Measurements from ENCODE around the gene USP17L11. TPM values are rescaled to one million over a fixed set of nuclear protein-coding genes. Genes with fewer than 3 reads are reported as not detected.
"Not testable (repeated sequence)": the region's sequence is repeated elsewhere in the genome, so short reads cannot be mapped to it uniquely, and the experiment has no call there.

USP17L11 gene
- total RNA-seq (2014; rRNA removed; shearing (Covaris generic)), result not detected in 2 replicates
- polyA plus RNA-seq (2016; fragmentation: Nextera tagmentation; extraction: Ambion mirVana), result not detected in 2 replicates

DNA sequence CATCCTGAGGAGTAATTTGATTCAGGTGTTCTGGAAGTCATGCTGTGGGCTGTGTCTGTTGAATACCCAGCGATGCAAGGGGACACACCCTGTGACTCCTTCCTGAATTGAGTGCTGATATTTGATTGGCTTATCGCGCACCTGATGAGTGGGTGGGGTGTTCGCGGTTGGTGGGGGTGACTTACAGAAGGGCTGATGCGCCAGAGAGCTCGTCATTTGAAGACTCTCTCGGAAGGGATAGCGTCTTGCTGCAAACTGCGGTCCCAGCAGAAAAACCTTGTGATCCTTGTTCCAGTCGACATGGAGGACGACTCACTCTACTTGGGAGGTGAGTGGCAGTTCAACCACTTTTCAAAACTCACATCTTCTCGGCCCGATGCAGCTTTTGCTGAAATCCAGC lies at the start of gene USP17L11:
Gene USP17L11 (plus strand): TSS at position 301 of the 400 bp plus-strand sequence. CDS start 0 bp downstream, at position 301.
- H3F3A ChIP-seq (ENCODE audit: insufficient read depth); in situ Hi-C loops (cut with MboI); H3K9me3 ChIP-seq (ENCODE audit: low read depth); H3K4me3 ChIP-seq; H3K27me3 ChIP-seq (replicated peaks; ENCODE audit: insufficient read depth); H3K4me2 ChIP-seq (ENCODE audit: unreplicated experiment); H3K36me3 ChIP-seq (ENCODE audit: low read depth); H2AFZ ChIP-seq; H3K79me2 ChIP-seq (ENCODE audit: insufficient read depth); H3K9me2 ChIP-seq (ENCODE audit: insufficient read depth); H4K20me1 ChIP-seq (ENCODE audit: insufficient read depth); H3K27ac ChIP-seq; H3K4me1 ChIP-seq (ENCODE audit: insufficient read depth); DNase-seq; H3K9ac ChIP-seq: not testable (repeated sequence)
- WGBS, 2 experiments (ENCODE audit: low coverage in 1 of 2, low lambda C conversion rate in 2 of 2, missing lambda C conversion rate in 2 of 2), result no CpG with 5 or more reads among the region's 14 CpGs

DNA sequence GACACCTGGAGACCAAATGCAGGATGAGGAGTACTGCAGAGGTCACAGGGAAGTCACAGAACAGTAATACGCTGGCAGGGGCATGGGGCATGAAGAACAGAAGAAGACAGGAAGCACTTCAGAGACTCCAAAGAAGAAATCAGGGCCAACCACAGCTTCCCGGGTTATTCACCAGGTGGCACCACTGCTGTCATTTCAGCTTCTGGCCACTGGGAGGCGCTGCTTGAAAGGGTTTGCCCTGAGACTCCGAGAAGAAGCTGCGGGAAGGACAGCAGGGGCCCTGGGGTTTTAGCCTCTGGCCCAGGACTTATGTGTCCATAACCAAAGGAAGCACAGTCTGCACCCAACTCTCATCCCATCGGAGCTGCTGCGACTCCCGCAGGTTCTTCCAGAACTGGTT lies 49.2 kb upstream of the USP17L11 start:
- H3K36me3 ChIP-seq (ENCODE audit: low read depth); in situ Hi-C loops (cut with MboI): not testable (repeated sequence)

GRCh38 chr4:9169791-9170459 lies 45.3 kb upstream of the USP17L11 start, which contains the start of gene FAM90A26:
FAM90A26 (plus strand) TSS chr4:9170409; CDS start chr4:9173173, 2,764 bp downstream.
- no CpG with 5 or more reads among the region's 11 CpGs for WGBS, 2 experiments (ENCODE audit: low coverage in 1 of 2, low lambda C conversion rate in 2 of 2, missing lambda C conversion rate in 2 of 2)
- DNase-seq; H3K27ac ChIP-seq; H3K9me3 ChIP-seq (ENCODE audit: low read depth); H3K79me2 ChIP-seq (ENCODE audit: insufficient read depth); H3K4me1 ChIP-seq (ENCODE audit: insufficient read depth); H3F3A ChIP-seq (ENCODE audit: insufficient read depth); H4K20me1 ChIP-seq (ENCODE audit: insufficient read depth); H2AFZ ChIP-seq; H3K36me3 ChIP-seq (ENCODE audit: low read depth); in situ Hi-C loops (cut with MboI); H3K27me3 ChIP-seq (replicated peaks; ENCODE audit: insufficient read depth); H3K4me3 ChIP-seq; H3K9me2 ChIP-seq (ENCODE audit: insufficient read depth); H3K9ac ChIP-seq; H3K4me2 ChIP-seq (ENCODE audit: unreplicated experiment): not testable (repeated sequence)

More for the DNA sequence above, 49.2 kb upstream of the USP17L11 start:
- not testable (repeated sequence) for H3K4me2 ChIP-seq (ENCODE audit: unreplicated experiment); H3F3A ChIP-seq (ENCODE audit: insufficient read depth); H3K4me3 ChIP-seq; DNase-seq; H3K79me2 ChIP-seq (ENCODE audit: insufficient read depth); H3K9me3 ChIP-seq (ENCODE audit: low read depth); H3K27ac ChIP-seq; H2AFZ ChIP-seq; H3K4me1 ChIP-seq (ENCODE audit: insufficient read depth); H4K20me1 ChIP-seq (ENCODE audit: insufficient read depth); H3K9me2 ChIP-seq (ENCODE audit: insufficient read depth); H3K9ac ChIP-seq; H3K27me3 ChIP-seq (replicated peaks; ENCODE audit: insufficient read depth)
- WGBS, 2 experiments (ENCODE audit: low coverage in 1 of 2, low lambda C conversion rate in 2 of 2, missing lambda C conversion rate in 2 of 2), result no CpG with 5 or more reads among the region's 8 CpGs

GRCh38 chr4:9210357-9210756 lies 4.8 kb upstream of the USP17L11 start, which contains the start of gene USP17L10:
USP17L10 (plus strand) TSS chr4:9210657; CDS start chr4:9210657, 0 bp downstream.
- H3K9ac ChIP-seq; H3K79me2 ChIP-seq (ENCODE audit: insufficient read depth); H3K9me2 ChIP-seq (ENCODE audit: insufficient read depth); H3K4me3 ChIP-seq; H3K27me3 ChIP-seq (replicated peaks; ENCODE audit: insufficient read depth); DNase-seq; H3K27ac ChIP-seq; H3K36me3 ChIP-seq (ENCODE audit: low read depth); in situ Hi-C loops (cut with MboI); H4K20me1 ChIP-seq (ENCODE audit: insufficient read depth); H3K4me1 ChIP-seq (ENCODE audit: insufficient read depth); H3K9me3 ChIP-seq (ENCODE audit: low read depth); H2AFZ ChIP-seq; H3K4me2 ChIP-seq (ENCODE audit: unreplicated experiment); H3F3A ChIP-seq (ENCODE audit: insufficient read depth): not testable (repeated sequence)
- no CpG with 5 or more reads among the region's 13 CpGs for WGBS, 2 experiments (ENCODE audit: low coverage in 1 of 2, low lambda C conversion rate in 2 of 2, missing lambda C conversion rate in 2 of 2)

DNA sequence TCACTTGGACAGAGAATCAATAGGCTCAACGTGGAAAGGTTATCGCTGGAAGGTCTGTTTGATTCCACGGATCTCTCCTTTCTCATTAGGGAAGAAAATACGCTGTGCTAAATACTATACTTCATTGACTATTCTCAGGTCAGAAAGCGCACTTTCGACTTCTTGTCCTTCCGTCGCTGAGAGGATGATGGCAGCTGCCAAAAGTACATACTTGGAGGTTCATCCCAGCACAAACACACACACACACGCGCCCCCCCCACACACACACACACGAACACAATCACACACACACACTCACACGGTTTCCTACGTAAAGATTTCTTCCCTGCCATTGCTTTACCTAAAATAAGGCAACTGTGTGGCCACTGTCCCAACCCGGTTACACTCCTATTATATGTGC lies 504 bp upstream of the USP17L11 start:
- H3K4me2 ChIP-seq (ENCODE audit: unreplicated experiment); H3K36me3 ChIP-seq (ENCODE audit: low read depth); H4K20me1 ChIP-seq (ENCODE audit: insufficient read depth); H3K4me3 ChIP-seq; in situ Hi-C loops (cut with MboI); H2AFZ ChIP-seq; H3K9ac ChIP-seq; H3K79me2 ChIP-seq (ENCODE audit: insufficient read depth); H3K27me3 ChIP-seq (replicated peaks; ENCODE audit: insufficient read depth); H3K9me2 ChIP-seq (ENCODE audit: insufficient read depth); H3K4me1 ChIP-seq (ENCODE audit: insufficient read depth); H3K27ac ChIP-seq; H3F3A ChIP-seq (ENCODE audit: insufficient read depth); DNase-seq; H3K9me3 ChIP-seq (ENCODE audit: low read depth): not testable (repeated sequence)
- WGBS, 2 experiments (ENCODE audit: low coverage in 1 of 2, low lambda C conversion rate in 2 of 2, missing lambda C conversion rate in 2 of 2), result 49 to 59% methylated on average over 9 to 12 of the region's 14 CpGs

DNA sequence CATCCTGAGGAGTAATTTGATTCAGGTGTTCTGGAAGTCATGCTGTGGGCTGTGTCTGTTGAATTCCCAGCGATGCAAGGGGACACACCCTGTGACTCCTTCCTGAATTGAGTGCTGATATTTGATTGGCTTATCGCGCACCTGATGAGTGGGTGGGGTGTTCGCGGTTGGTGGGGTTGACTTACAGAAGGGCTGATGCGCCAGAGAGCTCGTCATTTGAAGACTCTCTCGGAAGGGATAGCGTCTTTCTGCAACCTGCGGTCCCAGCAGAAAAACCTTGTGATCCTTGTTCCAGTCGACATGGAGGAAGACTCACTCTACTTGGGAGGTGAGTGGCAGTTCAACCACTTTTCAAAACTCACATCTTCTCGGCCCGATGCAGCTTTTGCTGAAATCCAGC lies 4.6 kb downstream of the USP17L11 start, which contains the start of gene USP17L12:
Gene USP17L12 (plus strand): TSS at position 301 of the 400 bp plus-strand sequence. CDS start 0 bp downstream, at position 301.
- H2AFZ ChIP-seq; H3K9me2 ChIP-seq (ENCODE audit: insufficient read depth); H3F3A ChIP-seq (ENCODE audit: insufficient read depth); H3K4me2 ChIP-seq (ENCODE audit: unreplicated experiment); H3K27me3 ChIP-seq (replicated peaks; ENCODE audit: insufficient read depth); H3K27ac ChIP-seq; H3K9me3 ChIP-seq (ENCODE audit: low read depth); H3K4me1 ChIP-seq (ENCODE audit: insufficient read depth); DNase-seq; H4K20me1 ChIP-seq (ENCODE audit: insufficient read depth); in situ Hi-C loops (cut with MboI); H3K36me3 ChIP-seq (ENCODE audit: low read depth); H3K9ac ChIP-seq; H3K79me2 ChIP-seq (ENCODE audit: insufficient read depth); H3K4me3 ChIP-seq: not testable (repeated sequence)
- WGBS, 2 experiments (ENCODE audit: low coverage in 1 of 2, low lambda C conversion rate in 2 of 2, missing lambda C conversion rate in 2 of 2), result no CpG with 5 or more reads among the region's 13 CpGs

GRCh38 chr4:9224596-9224995 lies 9.4 kb downstream of the USP17L11 start, which contains the start of gene USP17L13:
USP17L13 (plus strand) TSS chr4:9224896; CDS start chr4:9224896, 0 bp downstream.
- H3K36me3 ChIP-seq (ENCODE audit: low read depth); H3F3A ChIP-seq (ENCODE audit: insufficient read depth); H3K79me2 ChIP-seq (ENCODE audit: insufficient read depth); H3K9ac ChIP-seq; H3K4me1 ChIP-seq (ENCODE audit: insufficient read depth); H3K27me3 ChIP-seq (replicated peaks; ENCODE audit: insufficient read depth); H3K9me3 ChIP-seq (ENCODE audit: low read depth); H2AFZ ChIP-seq; H3K4me2 ChIP-seq (ENCODE audit: unreplicated experiment); DNase-seq; H4K20me1 ChIP-seq (ENCODE audit: insufficient read depth); H3K4me3 ChIP-seq; H3K9me2 ChIP-seq (ENCODE audit: insufficient read depth); H3K27ac ChIP-seq; in situ Hi-C loops (cut with MboI): not testable (repeated sequence)
- no CpG with 5 or more reads among the region's 14 CpGs for WGBS, 2 experiments (ENCODE audit: low coverage in 1 of 2, low lambda C conversion rate in 2 of 2, missing lambda C conversion rate in 2 of 2)
